DMS 273 (cell line): ENCODE measurements around the gene BACH2.

Experiments
- DNase-seq: peaks from one replicate; lab custom pipeline; 2025; ENCODE audit not compliant: unreplicated experiment; lab: John Stamatoyannopoulos, UW

Gene BACH2

GRCh38 chr6:90103056-90103800, 193.4 kb downstream of the BACH2 start:
- DNase-seq: no peak

GRCh38 chr6:90101403-90101802, 195.2 kb downstream of the BACH2 start:
- no peak for DNase-seq

- no peak for DNase-seq
Measured at GRCh38 chr6:90100059-90100665, 196.5 kb downstream of the BACH2 start.

- no peak for DNase-seq
Measured at GRCh38 chr6:90098627-90099026, 198.0 kb downstream of the BACH2 start.

GRCh38 chr6:90098001-90098531, 198.6 kb downstream of the BACH2 start:
- DNase-seq: peak; percentile 13

GRCh38 chr6:90097356-90097755, 199.3 kb downstream of the BACH2 start:
- DNase-seq: no peak

- DNase-seq: no peak
Measured at GRCh38 chr6:90096818-90097217, 199.8 kb downstream of the BACH2 start.

DNA sequence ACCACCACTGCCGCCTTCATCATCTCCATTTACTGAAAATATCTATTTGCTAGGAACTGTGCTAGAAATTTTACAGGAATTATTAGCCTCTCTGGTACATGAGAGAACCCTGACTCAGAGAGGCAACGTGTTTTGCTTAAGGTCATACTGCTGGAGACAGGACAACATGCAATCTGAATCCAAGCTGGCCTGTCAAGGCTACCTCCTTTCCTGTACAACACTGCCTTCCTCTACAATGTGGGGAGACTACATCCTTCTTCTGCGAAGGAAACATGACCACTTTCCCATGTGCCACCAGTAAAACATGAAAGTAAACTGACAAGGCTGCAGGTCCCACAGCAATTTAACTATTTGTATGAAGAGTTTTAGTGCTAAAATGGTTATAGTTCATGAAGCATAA, 200.9 kb downstream of the BACH2 start:
- no peak for DNase-seq

DNA sequence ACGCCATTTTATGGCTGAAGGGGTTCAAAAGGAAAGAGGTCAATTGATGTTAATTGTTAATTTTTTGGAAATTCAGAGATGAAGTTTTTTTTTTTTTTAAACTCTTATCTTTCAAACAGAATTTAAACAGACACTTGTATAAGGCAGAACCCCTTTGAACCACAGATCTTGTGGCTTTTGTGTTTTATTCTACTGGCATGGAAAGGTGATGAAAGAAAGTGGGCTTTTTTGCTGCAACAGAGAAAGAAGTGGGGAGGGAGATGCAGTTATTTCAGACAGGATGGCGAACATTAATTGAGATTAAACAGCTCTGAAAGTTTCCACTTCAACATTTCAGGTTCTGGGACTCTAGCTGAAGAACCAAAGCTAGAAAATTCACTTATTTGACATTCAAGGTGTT, 201.5 kb downstream of the BACH2 start:
- DNase-seq: no peak

GRCh38 chr6:90093558-90094073, 203.0 kb downstream of the BACH2 start:
- DNase-seq: no peak

GRCh38 chr6:90090866-90091265, 205.8 kb downstream of the BACH2 start:
- DNase-seq: no peak

DNA sequence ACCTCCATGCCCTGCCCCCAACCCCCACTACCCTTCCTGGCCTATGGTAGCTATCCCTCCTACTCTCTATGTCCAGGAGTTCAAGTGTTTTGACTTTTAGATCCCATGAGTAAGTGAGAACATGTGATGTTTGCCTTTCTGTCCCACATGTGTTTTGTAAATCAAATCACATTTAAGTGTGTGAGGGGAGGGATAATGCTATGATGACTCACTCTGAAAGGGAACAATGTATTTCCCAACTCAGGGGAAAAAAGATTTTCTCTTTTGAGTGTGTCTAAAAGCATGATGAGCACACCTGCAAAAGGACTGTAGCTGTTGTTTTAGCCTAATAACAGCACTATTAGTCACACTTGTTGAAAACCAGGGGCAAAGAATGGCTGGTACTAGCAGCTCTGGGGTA, 208.6 kb downstream of the BACH2 start:
- DNase-seq: no peak

DNA sequence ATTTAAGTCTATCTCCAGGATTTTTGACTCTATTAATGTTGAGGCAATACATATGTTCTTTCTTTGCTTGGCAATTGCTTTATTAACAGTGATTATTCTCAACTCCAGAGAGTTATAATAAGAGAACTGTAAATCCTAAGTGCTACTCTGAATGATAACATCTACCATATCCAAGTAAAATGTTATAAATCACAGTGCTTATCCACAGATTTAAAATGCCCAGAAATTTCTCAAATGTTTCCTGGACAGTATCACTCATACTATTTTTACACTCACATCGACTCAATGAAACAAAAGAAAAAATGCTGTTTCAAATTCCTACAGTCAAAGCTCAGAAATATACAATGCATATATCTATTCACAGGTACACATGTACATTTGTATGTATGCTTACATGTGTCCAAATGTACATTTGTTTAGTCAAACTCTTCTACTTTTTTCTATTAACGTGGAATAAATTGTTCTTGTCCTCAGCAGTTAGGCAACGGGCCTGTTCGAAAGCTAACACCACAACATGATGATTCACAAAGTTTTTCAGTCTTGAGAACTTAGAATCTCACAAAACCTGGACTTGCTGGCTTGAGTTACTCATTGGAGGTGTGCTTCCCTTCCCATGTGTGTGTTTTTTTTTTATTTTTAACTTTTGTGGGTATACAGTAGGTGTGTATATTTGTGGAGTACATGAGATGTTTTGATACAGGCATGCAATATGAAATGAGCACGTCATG, 209.4 kb downstream of the BACH2 start:
- DNase-seq: no peak

DNA sequence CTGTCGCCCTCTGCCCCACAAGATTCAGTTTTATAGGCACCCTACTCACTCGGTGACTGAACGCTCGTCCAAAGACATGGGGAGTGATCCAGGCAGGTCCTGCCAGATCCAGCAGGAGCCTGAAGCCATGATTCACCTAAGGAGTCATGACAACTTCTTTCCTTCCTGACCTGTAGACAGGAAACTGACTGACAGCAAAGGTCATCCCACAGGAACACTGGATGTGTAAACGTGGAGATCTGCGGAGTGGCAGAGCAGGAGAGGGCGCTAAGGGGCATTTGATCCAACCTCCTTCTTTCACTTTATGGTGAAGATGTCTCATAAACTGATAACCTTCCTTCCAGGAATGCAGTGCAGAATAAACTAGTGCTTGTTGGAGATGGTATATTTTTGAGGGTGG, 210.1 kb downstream of the BACH2 start:
- no peak for DNase-seq

DNA sequence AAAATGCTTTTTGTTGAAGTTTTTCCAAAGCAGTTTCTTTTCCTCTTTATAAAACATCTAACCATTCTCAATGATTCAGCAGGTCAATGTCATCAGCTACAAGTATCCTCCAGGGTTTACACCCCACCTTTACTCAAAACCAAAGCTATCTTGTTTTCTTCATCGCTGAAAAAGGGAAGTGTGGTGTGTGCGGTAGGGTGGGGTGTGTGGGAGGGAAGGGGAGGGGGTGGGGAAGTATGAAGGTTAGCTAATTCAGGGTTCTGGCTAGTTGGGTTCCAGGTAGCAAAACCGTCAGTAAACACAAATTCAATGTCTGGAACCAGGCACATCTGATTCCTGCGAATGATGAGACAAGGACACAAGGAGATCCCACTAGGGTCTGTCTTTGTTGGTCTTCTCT, 212.8 kb downstream of the BACH2 start:
- DNase-seq: no peak

- DNase-seq: no peak
Measured at GRCh38 chr6:90082847-90083246, 213.8 kb downstream of the BACH2 start.

DNA sequence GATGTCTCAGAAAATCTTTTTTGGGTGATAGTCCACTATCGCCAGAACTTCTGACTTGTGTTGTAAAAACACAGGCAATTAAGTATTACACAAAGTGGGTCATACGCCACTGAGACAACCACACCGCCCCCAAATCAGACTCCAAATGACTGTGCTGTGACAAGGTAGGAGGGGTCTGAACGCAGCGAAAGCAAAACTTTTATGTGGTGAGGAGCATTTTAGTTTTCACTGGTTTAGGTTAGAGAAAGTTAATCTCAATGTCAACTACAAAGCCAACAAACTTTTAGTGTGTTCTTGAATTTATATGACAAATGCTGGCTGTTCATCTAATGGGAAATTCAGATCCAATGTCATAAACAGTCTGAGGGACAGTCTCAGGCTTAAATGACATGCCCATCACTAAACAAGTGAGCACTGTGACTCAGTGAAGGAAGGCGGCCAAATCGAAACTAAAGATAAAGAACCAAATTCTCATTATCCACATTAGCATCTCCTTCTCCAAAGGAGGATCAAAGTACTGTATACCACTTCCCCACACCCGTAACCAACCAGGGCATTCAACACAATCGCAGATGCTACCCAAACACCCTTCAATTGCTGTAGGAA, 215.7 kb downstream of the BACH2 start:
- no peak for DNase-seq

DNA sequence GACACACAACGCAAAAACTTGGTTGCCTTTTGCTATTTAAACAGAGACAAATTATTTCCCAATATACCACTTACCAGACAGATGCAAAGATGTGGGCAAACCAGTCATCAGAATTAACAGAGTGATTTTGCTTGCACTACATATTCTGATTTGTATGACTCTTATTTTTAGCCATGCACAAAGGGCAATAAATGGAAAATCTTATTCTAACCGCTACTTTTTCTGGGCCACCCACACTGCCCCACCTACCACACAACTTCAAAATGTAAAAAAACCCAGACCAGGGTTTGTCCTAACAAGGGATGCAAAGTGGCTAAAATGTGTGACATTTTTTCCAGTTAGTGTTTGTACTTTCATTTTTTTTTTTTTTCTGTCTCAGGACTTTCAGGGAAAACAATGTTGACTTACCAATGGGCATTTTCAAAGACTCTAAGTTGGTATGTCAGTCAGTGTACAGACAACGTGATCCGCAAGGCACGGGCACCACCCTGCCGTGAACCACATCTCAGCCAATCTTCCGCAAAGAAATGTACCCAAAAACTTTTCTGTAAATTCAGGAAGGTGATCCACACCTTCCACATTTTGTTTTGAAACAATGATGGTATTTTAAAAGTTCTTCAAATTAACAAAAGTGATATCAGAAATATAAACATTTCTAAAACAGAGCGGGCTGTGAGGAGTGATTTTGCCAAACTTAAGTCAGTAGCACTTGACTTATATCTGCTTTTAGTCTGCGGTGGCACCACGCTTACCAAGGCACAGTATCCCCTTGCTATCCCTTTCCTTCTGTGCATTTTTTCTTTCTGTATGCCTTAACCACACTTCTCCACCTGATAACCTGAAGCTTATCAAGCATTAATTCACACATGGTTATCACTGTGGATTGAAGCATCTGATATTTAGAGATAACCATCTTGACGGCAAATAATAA, 216.8 kb downstream of the BACH2 start:
- DNase-seq: no peak

GRCh38 chr6:90078513-90079289, 217.9 kb downstream of the BACH2 start:
- DNase-seq: no peak
